NK-92 treated with Interleukin-12 subunit alpha and Interleukin-12 subunit beta, amount 100 ng/mL, for 24 hours (cell line): ENCODE results near the gene HOXD12.

Experiments
- DNase-seq: peaks from one replicate; lab custom pipeline; 2025; lab: John Stamatoyannopoulos, UW

Gene HOXD12

GRCh38 chr2:176081376-176081836 is 18.2 kb upstream of the HOXD12 start:
- DNase-seq = no peak

GRCh38 chr2:176081837-176082524 is 17.6 kb upstream of the HOXD12 start:
- no peak for DNase-seq

GRCh38 chr2:176082525-176082823 is 17.1 kb upstream of the HOXD12 start:
- no peak for DNase-seq

GRCh38 chr2:176082824-176083751 is 16.5 kb upstream of the HOXD12 start:
- no peak for DNase-seq

GRCh38 chr2:176083796-176084261 is 15.8 kb upstream of the HOXD12 start, which contains the start of gene EVX2:
EVX2 (minus strand) TSS chr2:176083962; CDS start chr2:176083776, 186 bp downstream.
- DNase-seq = no peak

GRCh38 chr2:176084611-176085119 is 14.9 kb upstream of the HOXD12 start:
- DNase-seq = no peak

- no peak for DNase-seq
These were observed 14.3 kb upstream of the HOXD12 start for GRCh38 chr2:176085120-176085788.

GRCh38 chr2:176085861-176086771 is 13.5 kb upstream of the HOXD12 start:
- DNase-seq = no peak

- DNase-seq = no peak
These were observed 12.1 kb upstream of the HOXD12 start for GRCh38 chr2:176087330-176088047.

- no peak for DNase-seq
These were observed 11.3 kb upstream of the HOXD12 start for GRCh38 chr2:176088048-176088936.

- DNase-seq = no peak
These were observed 10.4 kb upstream of the HOXD12 start for GRCh38 chr2:176088937-176089842.

GRCh38 chr2:176089843-176090395 is 9.7 kb upstream of the HOXD12 start:
- DNase-seq = no peak

- DNase-seq = no peak
These were observed 8.7 kb upstream of the HOXD12 start for GRCh38 chr2:176090862-176091261.

GRCh38 chr2:176091329-176092258 is 8.0 kb upstream of the HOXD12 start:
- no peak for DNase-seq

GRCh38 chr2:176092270-176093144 is 7.1 kb upstream of the HOXD12 start, which contains the start of gene HOXD13:
HOXD13 (plus strand) TSS chr2:176092721; CDS start chr2:176092891, 170 bp downstream.
- no peak for DNase-seq
